Progenitor cell of endocrine pancreas (in vitro differentiated cells): Measurements from ENCODE around the gene MAB21L4. TPM values are rescaled to one million over a fixed set of nuclear protein-coding genes. Genes with fewer than 3 reads are reported as not detected.

Experiments
- DNase-seq: peaks from one replicate; pipeline ENCODE4 v3.0.0; 2021; ENCODE audit warnings: low spot score; ENCODE audit not compliant: unreplicated experiment
- H3K27ac Mint-ChIP-seq: 2 replicates; pipeline ENCODE4 v1.8.0; 2021; ENCODE audit warnings: mild to moderate bottlenecking, moderate library complexity, mixed read lengths
- H3K27me3 Mint-ChIP-seq: 2 replicates; pipeline ENCODE4 v1.8.0; 2021; ENCODE audit warnings: mixed read lengths
- H3K36me3 Mint-ChIP-seq: 2 replicates; pipeline ENCODE4 v1.8.0; 2022; ENCODE audit warnings: mixed read lengths; ENCODE audit not compliant: insufficient read depth
- H3K4me1 Mint-ChIP-seq: 2 replicates; pipeline ENCODE4 v1.8.0; 2021; ENCODE audit warnings: low read depth, mixed read lengths
- H3K4me3 Mint-ChIP-seq: 2 replicates; pipeline ENCODE4 v1.8.0; 2021; ENCODE audit warnings: low read depth, mild to moderate bottlenecking, moderate library complexity, mixed read lengths
- H3K9me3 Mint-ChIP-seq: 2 replicates; pipeline ENCODE4 v1.8.0; 2021; ENCODE audit warnings: low read depth, mixed read lengths
- total RNA-seq: library from RNA; stranded (reverse); gene quantifications from 2 replicates; pipeline ENCODE4 v1.2.1, GENCODE V29; 2021
- TF ChIP-seq, protein P1 (sequence below): fragments of 200-600 bp; sonication (generic); IDR thresholded peaks from one replicate; pipeline ENCODE4 v1.5.0; 2021; ENCODE audit warnings: antibody characterized with exemption, mild to moderate bottlenecking; ENCODE audit not compliant: unreplicated experiment

The MAB21L4 gene
- total RNA-seq, 1 donor from 2014 or later: 9.7 TPM

DNA sequence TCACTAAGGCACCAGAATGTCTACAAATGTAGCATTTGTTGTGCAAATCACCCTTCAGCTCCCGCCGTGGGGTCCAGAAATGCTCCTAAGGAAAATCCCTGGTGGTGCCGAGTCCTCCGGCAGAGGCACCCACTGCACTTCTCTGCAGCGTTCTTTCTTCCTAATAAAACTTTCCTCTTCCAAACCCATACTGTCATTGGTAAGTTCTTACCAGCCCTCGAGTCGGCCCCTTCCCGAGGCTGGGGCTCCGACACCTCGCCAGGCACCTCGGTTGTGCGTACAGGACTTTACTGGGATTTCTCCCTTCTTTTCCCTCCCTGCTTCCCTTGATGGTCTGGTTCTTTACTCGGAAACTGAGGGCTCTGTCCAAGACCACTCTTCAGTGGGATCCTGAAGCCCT lies 37.6 kb downstream of the MAB21L4 start:
- Mint-ChIP-seq H3K9me3 (peaks cover 4% of the 10 kb centered on the region), H3K27ac (no peak overlapping the region), H3K27me3 (peaks cover 10% of the 10 kb centered on the region), H3K4me1 (peaks cover 7% of the 10 kb centered on the region), H3K4me3 (no peak overlapping the region), H3K36me3 (no peaks in the 10 kb centered on the region)
- no peak for DNase-seq
- TF ChIP-seq, protein P1, sequence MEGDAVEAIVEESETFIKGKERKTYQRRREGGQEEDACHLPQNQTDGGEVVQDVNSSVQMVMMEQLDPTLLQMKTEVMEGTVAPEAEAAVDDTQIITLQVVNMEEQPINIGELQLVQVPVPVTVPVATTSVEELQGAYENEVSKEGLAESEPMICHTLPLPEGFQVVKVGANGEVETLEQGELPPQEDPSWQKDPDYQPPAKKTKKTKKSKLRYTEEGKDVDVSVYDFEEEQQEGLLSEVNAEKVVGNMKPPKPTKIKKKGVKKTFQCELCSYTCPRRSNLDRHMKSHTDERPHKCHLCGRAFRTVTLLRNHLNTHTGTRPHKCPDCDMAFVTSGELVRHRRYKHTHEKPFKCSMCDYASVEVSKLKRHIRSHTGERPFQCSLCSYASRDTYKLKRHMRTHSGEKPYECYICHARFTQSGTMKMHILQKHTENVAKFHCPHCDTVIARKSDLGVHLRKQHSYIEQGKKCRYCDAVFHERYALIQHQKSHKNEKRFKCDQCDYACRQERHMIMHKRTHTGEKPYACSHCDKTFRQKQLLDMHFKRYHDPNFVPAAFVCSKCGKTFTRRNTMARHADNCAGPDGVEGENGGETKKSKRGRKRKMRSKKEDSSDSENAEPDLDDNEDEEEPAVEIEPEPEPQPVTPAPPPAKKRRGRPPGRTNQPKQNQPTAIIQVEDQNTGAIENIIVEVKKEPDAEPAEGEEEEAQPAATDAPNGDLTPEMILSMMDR: no peak

DNA sequence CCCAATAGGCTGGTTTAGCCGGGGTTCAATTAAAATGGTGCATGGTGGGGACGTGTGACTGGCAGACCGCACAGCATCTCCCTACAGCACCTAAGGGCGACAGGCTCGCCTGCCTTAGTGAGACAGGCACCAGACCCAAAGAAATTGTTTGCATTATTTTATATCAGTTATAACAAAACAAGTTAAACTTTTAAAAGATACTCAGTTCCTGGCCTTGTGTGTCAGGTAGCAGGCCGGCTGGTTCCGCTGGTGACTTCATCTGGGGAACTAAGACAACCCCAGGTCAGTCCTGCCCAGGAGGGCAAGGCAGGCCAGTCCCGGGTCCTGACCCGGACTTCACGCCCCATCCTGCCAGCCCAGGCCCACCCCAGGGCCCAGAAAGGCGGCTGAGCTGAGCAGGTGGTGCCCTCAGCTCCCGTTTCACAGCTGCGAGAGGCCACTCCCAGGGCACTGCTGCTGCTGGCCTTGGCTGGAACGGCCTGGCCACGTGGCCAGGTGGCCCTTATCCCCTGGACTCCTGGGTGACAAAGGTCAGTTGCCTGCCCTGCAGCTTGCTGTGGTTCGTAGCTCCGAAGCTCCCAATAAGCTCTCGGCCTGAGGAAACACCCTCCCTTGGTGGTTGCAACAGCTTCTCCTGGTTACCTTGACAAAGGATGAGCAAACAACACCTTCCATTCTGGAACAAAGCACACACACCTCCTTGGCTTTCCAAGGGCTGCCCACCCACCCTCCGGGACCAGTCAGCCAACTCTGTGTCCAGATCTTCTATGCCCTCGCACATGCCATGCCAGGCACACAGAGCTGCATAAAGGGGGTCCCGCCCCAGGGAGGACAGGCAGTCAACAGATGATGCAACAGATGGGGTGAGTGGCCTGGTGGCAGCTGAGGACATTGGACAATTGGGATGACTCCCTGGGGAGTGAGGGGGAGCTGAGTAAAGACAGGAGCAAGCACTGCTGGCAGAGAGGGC lies 38.6 kb downstream of the MAB21L4 start:
- TF ChIP-seq, protein P1: no peak
- H3K27ac Mint-ChIP-seq: peak overlapping the region; percentile 47
- H3K36me3 Mint-ChIP-seq: no peaks in the 10 kb centered on the region
- H3K27me3 Mint-ChIP-seq: peaks cover 7% of the 10 kb centered on the region
- peaks cover 4% of the 10 kb centered on the region for H3K9me3 Mint-ChIP-seq
- H3K4me1 Mint-ChIP-seq: peaks cover 7% of the 10 kb centered on the region
- no peak for DNase-seq
- H3K4me3 Mint-ChIP-seq: no peak overlapping the region

GRCh38 chr2:240856151-240856980 lies 39.6 kb downstream of the MAB21L4 start:
- Mint-ChIP-seq H3K27ac (no peak overlapping the region), H3K36me3 (no peaks in the 10 kb centered on the region), H3K4me1 (peaks cover 4% of the 10 kb centered on the region), H3K4me3 (no peak overlapping the region), H3K27me3 (peaks cover 7% of the 10 kb centered on the region), H3K9me3 (peaks cover 4% of the 10 kb centered on the region)
- TF ChIP-seq, protein P1: peak; percentile 47
- no peak for DNase-seq

DNA sequence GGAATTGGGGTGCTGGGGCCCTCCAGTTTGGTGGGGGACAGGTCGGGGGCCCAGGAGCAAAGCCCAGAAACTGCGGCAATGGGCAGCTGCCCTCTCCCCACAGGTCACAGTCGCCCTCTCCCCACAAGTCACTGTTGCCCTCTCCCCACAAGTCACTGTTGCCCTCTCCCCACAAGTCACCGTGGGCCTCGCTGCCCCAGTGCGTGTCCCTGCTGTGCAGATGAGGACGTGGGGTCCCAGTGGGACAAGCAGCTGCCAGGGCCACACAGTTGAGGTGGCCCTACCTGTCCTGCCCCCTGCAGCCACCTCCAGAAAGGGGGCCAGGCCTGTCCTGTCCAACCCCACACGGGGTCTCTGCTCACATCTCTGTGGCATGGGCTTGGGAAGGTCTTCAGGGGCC lies 40.3 kb downstream of the MAB21L4 start:
- TF ChIP-seq, protein P1: no peak
- Mint-ChIP-seq H3K4me3 (no peak overlapping the region), H3K9me3 (peaks cover 4% of the 10 kb centered on the region), H3K27ac (no peak overlapping the region), H3K27me3 (peaks cover 5% of the 10 kb centered on the region), H3K4me1 (peaks cover 4% of the 10 kb centered on the region), H3K36me3 (no peaks in the 10 kb centered on the region)
- no peak for DNase-seq

GRCh38 chr2:240852671-240853314 lies 43.2 kb downstream of the MAB21L4 start:
- H3K36me3 Mint-ChIP-seq: no peaks in the 10 kb centered on the region
- TF ChIP-seq, protein P1: no peak
- DNase-seq: no peak
- peaks cover 4% of the 10 kb centered on the region for H3K9me3 Mint-ChIP-seq
- no peak overlapping the region for H3K27ac Mint-ChIP-seq
- peaks cover 4% of the 10 kb centered on the region for H3K27me3 Mint-ChIP-seq
- no peak overlapping the region for H3K4me3 Mint-ChIP-seq
- H3K4me1 Mint-ChIP-seq: peaks cover 4% of the 10 kb centered on the region
